A673 (cell line): ENCODE measurements around the gene FFAR2. TPM values are rescaled to one million over a fixed set of nuclear protein-coding genes. Genes with fewer than 3 reads are reported as not detected.

Experiments used
- BruUV-seq: library from RNA; stranded (reverse); fragments of 400-500 nt; replicated peaks from 2 replicates; lab custom pipeline; 2021; lab: Mats Ljungman, UMichigan
- CTCF ChIA-PET: fragments of 300-600 bp; sonication (Branson Sonifier 250); formaldehyde crosslinking; loops from one replicate; lab custom pipeline; 2022; ENCODE audit warnings: antibody characterized with exemption; lab: Charles Lee
- POLR2A ChIA-PET: fragments of 300-600 bp; sonication (Branson Sonifier 250); formaldehyde crosslinking; loops from one replicate; lab custom pipeline; 2022; ENCODE audit warnings: antibody characterized with exemption; ENCODE audit not compliant: low non-redundant PET; lab: Charles Lee
- DNase-seq: peaks from one replicate; pipeline ENCODE4 v3.0.0-alpha.2; 2015; ENCODE audit warnings: low spot score
- H3K27ac ChIP-seq: fragments of 200-600 bp; sonication (generic); 2 replicates; pipeline ENCODE4 v1.5.1; 2016; ENCODE audit warnings: mixed run types, low read depth, mild to moderate bottlenecking, mixed read lengths, antibody characterized with exemption, low read length; ENCODE audit not compliant: poor library complexity, severe bottlenecking
- H3K27me3 ChIP-seq: fragments of 200-600 bp; sonication (generic); replicated peaks from 2 replicates; pipeline ENCODE4 v1.6.1; 2017; ENCODE audit warnings: mixed run types, low read depth, mild to moderate bottlenecking, mixed read lengths, antibody characterized with exemption, low read length; ENCODE audit not compliant: insufficient read depth, poor library complexity
- H3K36me3 ChIP-seq: fragments of 200-600 bp; sonication (generic); 2 replicates; pipeline ENCODE4 v1.6.1; 2016; ENCODE audit warnings: mixed run types, mild to moderate bottlenecking, mixed read lengths, antibody characterized with exemption, low read length; ENCODE audit not compliant: insufficient read depth, poor library complexity, severe bottlenecking
- H3K4me1 ChIP-seq: fragments of 200-600 bp; sonication (generic); 2 replicates; pipeline ENCODE4 v1.6.1; 2017; ENCODE audit warnings: mixed run types, mild to moderate bottlenecking, mixed read lengths, antibody characterized with exemption, low read length; ENCODE audit not compliant: insufficient read depth, poor library complexity, severe bottlenecking
- H3K4me3 ChIP-seq: fragments of 200-600 bp; sonication (generic); 2 replicates; pipeline ENCODE4 v1.5.1; 2016; ENCODE audit warnings: low read depth, mixed run types, mild to moderate bottlenecking, mixed read lengths, low read length; ENCODE audit not compliant: poor library complexity, severe bottlenecking
- H3K9me3 ChIP-seq: fragments of 200-600 bp; sonication (generic); 2 replicates; pipeline ENCODE4 v1.6.1; 2016; ENCODE audit warnings: mixed run types, low read depth, mild to moderate bottlenecking, mixed read lengths, antibody characterized with exemption, low read length; ENCODE audit not compliant: poor library complexity, severe bottlenecking
- EZH2 ChIP-seq: fragments of 200-600 bp; sonication (generic); IDR thresholded peaks from 2 replicates; pipeline ENCODE4 v1.6.1; 2017; ENCODE audit warnings: borderline replicate concordance, low read depth, mild to moderate bottlenecking, mixed read lengths, antibody characterized with exemption, low read length; ENCODE audit not compliant: poor library complexity, severe bottlenecking
- intact Hi-C: fragments of 100-400 bp; cut with micrococcal nuclease; formaldehyde crosslinking; loops from one replicate; pipeline ENCODE4 v1.10.0; 2022; ENCODE audit not compliant: unreplicated experiment
- total RNA-seq: library from RNA; stranded (reverse); gene quantifications from 2 replicates; pipeline ENCODE4 v1.2.3, GENCODE V29; 2021
- TF ChIP-seq, protein P1 (sequence below): fragments of 300-800, 200-600 bp; sonication (generic); conservative IDR thresholded peaks from 2 replicates; pipeline ENCODE4 v1.5.1; 2017; ENCODE audit warnings: low read depth, mild to moderate bottlenecking, antibody characterized with exemption, low read length, moderate library complexity, mixed read lengths

FFAR2 gene
- total RNA-seq, 1 experiment from 2014 or later = not detected

DNA sequence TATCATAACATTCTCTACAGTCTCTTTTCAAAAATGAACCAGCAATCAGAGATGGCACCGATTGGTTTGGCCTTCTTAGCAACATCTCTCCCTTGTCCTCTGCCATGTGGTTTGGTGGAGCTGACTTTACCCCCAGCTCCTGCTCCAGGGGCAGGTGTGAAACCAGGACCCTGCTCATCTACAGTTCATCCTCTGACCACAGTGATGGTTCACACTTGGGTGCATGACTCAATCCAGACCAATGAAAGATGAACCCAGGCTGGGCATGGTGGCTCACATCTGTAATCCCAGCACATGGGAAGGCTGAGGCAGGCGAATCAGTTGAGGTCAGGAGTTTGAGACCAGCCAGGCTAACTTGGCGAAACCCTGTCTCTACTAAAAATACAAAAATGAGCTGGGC lies 33.6 kb upstream of the FFAR2 start:
- no peak overlapping the region for H3K4me3 ChIP-seq

DNA sequence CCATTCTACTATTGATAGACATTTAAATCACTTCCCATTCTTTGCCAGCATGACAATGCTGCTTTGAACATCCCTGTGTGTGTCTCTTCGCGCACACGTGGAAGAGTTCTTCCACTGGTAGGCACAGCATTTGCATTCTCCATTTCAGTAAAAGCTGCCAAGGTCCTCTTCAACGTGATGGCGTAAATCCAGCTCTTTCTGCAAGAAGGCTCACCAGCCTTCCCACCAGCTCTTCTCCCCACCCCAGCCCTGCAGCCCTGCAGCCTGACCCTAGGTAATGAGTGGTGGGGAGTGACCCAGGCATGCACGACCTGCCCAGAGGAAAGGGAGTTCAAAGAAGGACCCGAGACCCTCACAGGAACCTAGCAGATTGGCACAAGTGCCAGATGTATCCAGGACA lies 31.7 kb upstream of the FFAR2 start:
- DNase-seq = no peak
- no peak overlapping the region for H3K4me3 ChIP-seq
- no peaks in the 10 kb centered on the region for H3K36me3 ChIP-seq
- peaks cover 57% of the 10 kb centered on the region for H3K27me3 ChIP-seq
- intact Hi-C loops = no loop called here
- no peaks in the 10 kb centered on the region for H3K4me1 ChIP-seq
- ChIA-PET CTCF (no interaction called here), POLR2A (interaction anchor here (0.6 kb wide), 1 partner anchor 137 kb away, joined by 3 read pairs; no protein-coding TSS in a partner anchor)
- H3K27ac ChIP-seq = no peak overlapping the region
- TF ChIP-seq, protein P1, sequence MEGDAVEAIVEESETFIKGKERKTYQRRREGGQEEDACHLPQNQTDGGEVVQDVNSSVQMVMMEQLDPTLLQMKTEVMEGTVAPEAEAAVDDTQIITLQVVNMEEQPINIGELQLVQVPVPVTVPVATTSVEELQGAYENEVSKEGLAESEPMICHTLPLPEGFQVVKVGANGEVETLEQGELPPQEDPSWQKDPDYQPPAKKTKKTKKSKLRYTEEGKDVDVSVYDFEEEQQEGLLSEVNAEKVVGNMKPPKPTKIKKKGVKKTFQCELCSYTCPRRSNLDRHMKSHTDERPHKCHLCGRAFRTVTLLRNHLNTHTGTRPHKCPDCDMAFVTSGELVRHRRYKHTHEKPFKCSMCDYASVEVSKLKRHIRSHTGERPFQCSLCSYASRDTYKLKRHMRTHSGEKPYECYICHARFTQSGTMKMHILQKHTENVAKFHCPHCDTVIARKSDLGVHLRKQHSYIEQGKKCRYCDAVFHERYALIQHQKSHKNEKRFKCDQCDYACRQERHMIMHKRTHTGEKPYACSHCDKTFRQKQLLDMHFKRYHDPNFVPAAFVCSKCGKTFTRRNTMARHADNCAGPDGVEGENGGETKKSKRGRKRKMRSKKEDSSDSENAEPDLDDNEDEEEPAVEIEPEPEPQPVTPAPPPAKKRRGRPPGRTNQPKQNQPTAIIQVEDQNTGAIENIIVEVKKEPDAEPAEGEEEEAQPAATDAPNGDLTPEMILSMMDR = no peak
- no peak for TF ChIP-seq EZH2
- H3K9me3 ChIP-seq = no peaks in the 10 kb centered on the region
- no TSS peak for BruUV-seq

More for the DNA sequence above, 33.6 kb upstream of the FFAR2 start:
- no peak for TF ChIP-seq EZH2
- TF ChIP-seq, protein P1 = no peak
- intact Hi-C loops = no loop called here
- no peaks in the 10 kb centered on the region for H3K9me3 ChIP-seq
- H3K4me1 ChIP-seq = no peaks in the 10 kb centered on the region
- no TSS peak for BruUV-seq
- ChIA-PET CTCF (no interaction called here), POLR2A (no interaction called here)
- H3K36me3 ChIP-seq = no peaks in the 10 kb centered on the region
- H3K27me3 ChIP-seq = peaks cover 73% of the 10 kb centered on the region
- DNase-seq = no peak
- H3K27ac ChIP-seq = no peak overlapping the region

DNA sequence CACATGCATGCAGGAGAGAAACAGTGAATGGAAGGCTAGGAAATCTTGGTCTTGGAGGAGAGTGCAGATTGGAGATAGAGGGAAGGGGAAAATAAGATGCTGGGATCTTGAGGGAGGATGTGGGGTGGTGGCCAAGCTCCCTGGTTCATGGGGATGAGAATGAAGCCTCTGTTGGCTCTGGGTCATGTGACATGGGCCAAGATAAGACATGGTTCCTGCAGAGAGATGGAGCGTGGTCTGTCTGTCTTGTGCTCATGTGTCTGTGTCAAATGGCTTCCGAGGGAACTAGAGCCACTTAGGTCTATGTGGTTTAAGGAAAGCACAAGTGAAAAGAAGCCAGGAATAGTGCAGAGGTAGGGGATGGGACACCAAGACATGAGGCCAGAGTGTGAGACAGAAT lies 30.8 kb upstream of the FFAR2 start:
- no peaks in the 10 kb centered on the region for H3K36me3 ChIP-seq
- intact Hi-C loops = no loop called here
- H3K9me3 ChIP-seq = no peaks in the 10 kb centered on the region
- no TSS peak for BruUV-seq
- H3K27me3 ChIP-seq = peaks cover 52% of the 10 kb centered on the region
- CTCF ChIA-PET = no interaction called here
- POLR2A ChIA-PET = no interaction called here
- TF ChIP-seq EZH2 = no peak
- TF ChIP-seq, protein P1 = no peak
- no peaks in the 10 kb centered on the region for H3K4me1 ChIP-seq
- no peak overlapping the region for H3K27ac ChIP-seq
- H3K4me3 ChIP-seq = no peak overlapping the region
- no peak for DNase-seq
